ENCODE results near the gene LMNB1.

DNA sequence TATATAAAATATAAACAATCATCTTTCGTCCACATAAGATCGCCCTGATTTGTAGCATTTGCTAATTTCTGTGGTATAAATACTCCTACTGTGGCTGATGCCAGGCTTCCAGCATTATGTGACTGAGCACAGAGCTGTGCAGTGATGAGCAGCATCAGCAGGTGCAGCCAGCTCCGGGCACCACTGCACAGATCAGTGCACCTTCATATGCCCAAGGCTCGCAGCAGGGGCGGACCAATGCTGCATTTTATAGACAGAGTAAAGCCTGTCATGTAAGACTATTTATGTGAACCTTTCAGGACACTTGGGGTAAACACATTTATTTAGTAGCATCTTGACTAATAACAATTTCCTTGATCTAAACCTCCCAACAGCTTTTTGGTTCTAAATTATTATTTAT, 53.1 kb downstream of the LMNB1 start:
- TF ChIP-seq, protein P1, sequence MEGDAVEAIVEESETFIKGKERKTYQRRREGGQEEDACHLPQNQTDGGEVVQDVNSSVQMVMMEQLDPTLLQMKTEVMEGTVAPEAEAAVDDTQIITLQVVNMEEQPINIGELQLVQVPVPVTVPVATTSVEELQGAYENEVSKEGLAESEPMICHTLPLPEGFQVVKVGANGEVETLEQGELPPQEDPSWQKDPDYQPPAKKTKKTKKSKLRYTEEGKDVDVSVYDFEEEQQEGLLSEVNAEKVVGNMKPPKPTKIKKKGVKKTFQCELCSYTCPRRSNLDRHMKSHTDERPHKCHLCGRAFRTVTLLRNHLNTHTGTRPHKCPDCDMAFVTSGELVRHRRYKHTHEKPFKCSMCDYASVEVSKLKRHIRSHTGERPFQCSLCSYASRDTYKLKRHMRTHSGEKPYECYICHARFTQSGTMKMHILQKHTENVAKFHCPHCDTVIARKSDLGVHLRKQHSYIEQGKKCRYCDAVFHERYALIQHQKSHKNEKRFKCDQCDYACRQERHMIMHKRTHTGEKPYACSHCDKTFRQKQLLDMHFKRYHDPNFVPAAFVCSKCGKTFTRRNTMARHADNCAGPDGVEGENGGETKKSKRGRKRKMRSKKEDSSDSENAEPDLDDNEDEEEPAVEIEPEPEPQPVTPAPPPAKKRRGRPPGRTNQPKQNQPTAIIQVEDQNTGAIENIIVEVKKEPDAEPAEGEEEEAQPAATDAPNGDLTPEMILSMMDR (IDR thresholded peaks at IDR 0.05), result no peak
- TF ChIP-seq POLR2A (IDR thresholded peaks at IDR 0.05; ENCODE audit: low read depth), result no peak
